Measurements from ENCODE around the gene GTF2F2. TPM values are rescaled to one million over a fixed set of nuclear protein-coding genes. Genes with fewer than 3 reads are reported as not detected.

Gene GTF2F2
- total and polyA plus RNA-seq, 8 donors: 15.5 to 26.7 (median 23.8) TPM

- intact Hi-C loops (cut with DNase I): loop anchor here in 1 of 2 donors (10.0 kb wide), 1 partner anchor 248 kb away; no protein-coding TSS in a partner anchor
- DNase-seq (no peak), ATAC-seq (no peak)
- Histone ChIP-seq H3K4me3 (no peak overlapping the region), H3K9me3 (no peaks in the 10 kb centered on the region), H3K27me3 (peaks cover 0 to 11% of the 10 kb centered on the region in 2 donors), H3K36me3 (no peaks in the 10 kb centered on the region), H3K4me1 (no peaks in the 10 kb centered on the region), H3K27ac (no peak overlapping the region)
- no peak for TF ChIP-seq CTCF (IDR thresholded peaks at IDR 0.05)
Observed at GRCh38 chr13:45302507-45302906, 182.2 kb downstream of the GTF2F2 start.

- no peak for ATAC-seq
- no peaks in the 10 kb centered on the region for H3K9me3 ChIP-seq
- no peaks in the 10 kb centered on the region for H3K36me3 ChIP-seq
- peaks cover 0 to 11% of the 10 kb centered on the region in 2 donors for H3K27me3 ChIP-seq
- H3K4me3 ChIP-seq: no peak overlapping the region
- no peak for TF ChIP-seq CTCF (IDR thresholded peaks at IDR 0.05)
- H3K27ac ChIP-seq: no peak overlapping the region
- no peak for DNase-seq
- no peaks in the 10 kb centered on the region for H3K4me1 ChIP-seq
- intact Hi-C loops (cut with DNase I): loop anchor here in 1 of 2 donors (10.0 kb wide), 1 partner anchor 248 kb away; no protein-coding TSS in a partner anchor
Observed at GRCh38 chr13:45303026-45303425, 182.7 kb downstream of the GTF2F2 start.

GRCh38 chr13:45303866-45304265 lies 183.6 kb downstream of the GTF2F2 start:
- no peak overlapping the region for H3K27ac ChIP-seq
- H3K9me3 ChIP-seq: no peaks in the 10 kb centered on the region
- ATAC-seq: no peak
- H3K4me1 ChIP-seq: no peaks in the 10 kb centered on the region
- no peak for DNase-seq
- TF ChIP-seq CTCF (IDR thresholded peaks at IDR 0.05): no peak
- H3K4me3 ChIP-seq: no peak overlapping the region
- intact Hi-C loops (cut with DNase I): loop anchor here in 1 of 2 donors (10.0 kb wide), 1 partner anchor 249 kb away; no protein-coding TSS in a partner anchor
- peaks cover 0 to 11% of the 10 kb centered on the region in 2 donors for H3K27me3 ChIP-seq
- H3K36me3 ChIP-seq: no peaks in the 10 kb centered on the region

GRCh38 chr13:45305079-45305478 lies 184.8 kb downstream of the GTF2F2 start:
- Histone ChIP-seq H3K27me3 (peaks cover 0 to 11% of the 10 kb centered on the region in 2 donors), H3K4me1 (peaks cover 0 to 6% of the 10 kb centered on the region in 2 donors), H3K4me3 (no peak overlapping the region), H3K36me3 (no peaks in the 10 kb centered on the region), H3K27ac (no peak overlapping the region), H3K9me3 (no peaks in the 10 kb centered on the region)
- intact Hi-C loops (cut with DNase I): loop anchor here (5.0 to 10.0 kb wide), 2 partner anchors 250 to 253 kb away; no protein-coding TSS in a partner anchor
- no peak for TF ChIP-seq CTCF (IDR thresholded peaks at IDR 0.05)
- no peak for DNase-seq
- ATAC-seq: no peak

GRCh38 chr13:45306966-45307365 lies 186.7 kb downstream of the GTF2F2 start:
- DNase-seq: no peak
- intact Hi-C loops (cut with DNase I): loop anchor here (5.0 to 10.0 kb wide), 2 partner anchors 252 to 255 kb away; no protein-coding TSS in a partner anchor
- Histone ChIP-seq H3K27me3 (peaks cover 0 to 13% of the 10 kb centered on the region in 2 donors), H3K36me3 (no peaks in the 10 kb centered on the region), H3K27ac (no peak overlapping the region), H3K4me1 (peaks cover 9 to 19% of the 10 kb centered on the region in 2 donors), H3K4me3 (no peak overlapping the region), H3K9me3 (no peaks in the 10 kb centered on the region)
- no peak for ATAC-seq
- TF ChIP-seq CTCF (IDR thresholded peaks at IDR 0.05): no peak

All from left lung (tissue), 10 donors.